PC-9 (cell line): ENCODE data around the gene AADACL2. TPM values are rescaled to one million over a fixed set of nuclear protein-coding genes. Genes with fewer than 3 reads are reported as not detected.

Experiments
- BruUV-seq: library from RNA; stranded (reverse); fragments of 400-500 nt; replicated peaks from 2 replicates; lab custom pipeline; 2021; lab: Mats Ljungman, UMichigan
- CTCF ChIA-PET: fragments of 300-600 bp; sonication (Branson Sonifier 250); formaldehyde crosslinking; loops from one replicate; lab custom pipeline; 2022; ENCODE audit warnings: antibody characterized with exemption; lab: Charles Lee
- POLR2A ChIA-PET: fragments of 300-600 bp; sonication (Branson Sonifier 250); formaldehyde crosslinking; loops from one replicate; lab custom pipeline; 2022; ENCODE audit warnings: antibody characterized with exemption; ENCODE audit not compliant: unreplicated experiment; lab: Charles Lee
- DNase-seq, 2 experiments: peaks; one replicate each; pipeline versions ENCODE4 v3.0.0 to v3.0.0-alpha.2; 2015 to 2022; ENCODE audit warnings: mixed read lengths in 1 of 2
- H2AFZ ChIP-seq: fragments of 200-600 bp; sonication (generic); 2 replicates; pipeline ENCODE4 v1.8.1; 2017; ENCODE audit warnings: antibody characterized with exemption
- H3F3A ChIP-seq: fragments of 200-600 bp; sonication (generic); 2 replicates; pipeline ENCODE4 v1.8.1; 2017; ENCODE audit warnings: antibody characterized with exemption, mild to moderate bottlenecking, low read depth; ENCODE audit not compliant: insufficient read depth
- H3K27ac ChIP-seq: fragments of 200-600 bp; sonication (generic); 2 replicates; pipeline ENCODE4 v1.6.1; 2016; ENCODE audit warnings: mixed run types
- H3K27me3 ChIP-seq: fragments of 200-600 bp; sonication (generic); 2 replicates; pipeline ENCODE4 v1.6.1; 2016; ENCODE audit warnings: low read depth, mixed run types; ENCODE audit not compliant: insufficient read depth
- H3K36me3 ChIP-seq: fragments of 200-600 bp; sonication (generic); 2 replicates; pipeline ENCODE4 v1.6.1; 2016; ENCODE audit warnings: low read depth, mixed run types
- H3K4me1 ChIP-seq: fragments of 200-600 bp; sonication (generic); replicated peaks from 2 replicates; pipeline ENCODE4 v1.6.1; 2016; ENCODE audit warnings: mixed run types; ENCODE audit not compliant: insufficient read depth
- H3K4me2 ChIP-seq: fragments of 200-600 bp; sonication (generic); 2 replicates; pipeline ENCODE4 v1.6.1; 2017; ENCODE audit warnings: mixed run types
- H3K4me3 ChIP-seq: fragments of 200-600 bp; sonication (generic); 2 replicates; pipeline ENCODE4 v1.6.1; 2016; ENCODE audit warnings: mixed run types
- H3K79me2 ChIP-seq: fragments of 200-600 bp; sonication (generic); 2 replicates; pipeline ENCODE4 v1.6.1; 2017; ENCODE audit warnings: low read depth, mixed run types
- H3K9me2 ChIP-seq: fragments of 200-600 bp; sonication (generic); 2 replicates; pipeline ENCODE4 v1.8.1; 2017; ENCODE audit warnings: mild to moderate bottlenecking; ENCODE audit not compliant: insufficient read depth
- H3K9me3 ChIP-seq: fragments of 200-600 bp; sonication (generic); 2 replicates; pipeline ENCODE4 v1.8.1; 2016; ENCODE audit warnings: low read depth; ENCODE audit not compliant: insufficient read depth
- H4K20me1 ChIP-seq: fragments of 200-600 bp; sonication (generic); 2 replicates; pipeline ENCODE4 v1.8.1; 2017; ENCODE audit not compliant: insufficient read depth
- CTCF ChIP-seq: fragments of 200-600 bp; sonication (generic); conservative IDR thresholded peaks from 2 replicates; pipeline ENCODE4 v1.6.1; 2017; ENCODE audit warnings: mixed run types, antibody characterized with exemption, mild to moderate bottlenecking, moderate library complexity
- EZH2 ChIP-seq: fragments of 200-600 bp; sonication (generic); IDR thresholded peaks from 2 replicates; pipeline ENCODE4 v1.8.0; 2017; ENCODE audit warnings: antibody characterized with exemption, low read depth
- intact Hi-C: fragments of 100-400 bp; cut with micrococcal nuclease; formaldehyde crosslinking; loops from one replicate; pipeline ENCODE4 v1.10.0; 2022; ENCODE audit not compliant: unreplicated experiment
- total RNA-seq: library from RNA; stranded (reverse); gene quantifications from 2 replicates; pipeline ENCODE4 v1.2.3, GENCODE V29; 2021

AADACL2 gene
- total RNA-seq, 1 experiment from 2014 or later: not detected

- Histone ChIP-seq H4K20me1 (no peaks in the 10 kb centered on the region), H3K4me2 (no peak overlapping the region), H3K9me3 (peaks cover 9% of the 10 kb centered on the region; the same call in 1 of the 2 replicates), H3K27ac (no peak overlapping the region), H3K36me3 (no peaks in the 10 kb centered on the region), H3K4me3 (no peak overlapping the region), H3K79me2 (no peaks in the 10 kb centered on the region), H3K4me1 (no peaks in the 10 kb centered on the region), H3K27me3 (no peaks in the 10 kb centered on the region), H2AFZ (no peak overlapping the region), H3F3A (no peaks in the 10 kb centered on the region), H3K9me2 (no peaks in the 10 kb centered on the region)
- TF ChIP-seq CTCF (no peak; the same call in 1 of the 2 replicates), EZH2 (no peak)
- ChIA-PET CTCF (no interaction called here), POLR2A (no interaction called here)
- intact Hi-C loops: no loop called here
- no TSS peak for BruUV-seq
- no peak for DNase-seq
Measured at GRCh38 chr3:151697496-151697895, 36.2 kb upstream of the AADACL2 start.

GRCh38 chr3:151707216-151707615, 26.5 kb upstream of the AADACL2 start:
- intact Hi-C loops: no loop called here
- no TSS peak for BruUV-seq
- Histone ChIP-seq H2AFZ (no peak overlapping the region), H3K79me2 (no peaks in the 10 kb centered on the region), H3K27me3 (no peaks in the 10 kb centered on the region), H3K4me3 (no peak overlapping the region), H3K27ac (no peak overlapping the region), H3K4me1 (no peaks in the 10 kb centered on the region), H3K9me2 (no peaks in the 10 kb centered on the region), H3K36me3 (no peaks in the 10 kb centered on the region), H3K4me2 (no peak overlapping the region), H4K20me1 (no peaks in the 10 kb centered on the region), H3K9me3 (no peaks in the 10 kb centered on the region; the same call in none of the 2 replicates), H3F3A (no peaks in the 10 kb centered on the region)
- TF ChIP-seq EZH2 (no peak), CTCF (no peak)
- ChIA-PET POLR2A (no interaction called here), CTCF (no interaction called here)
- DNase-seq: no peak

- no peak overlapping the region for H3K4me3 ChIP-seq
- no peak overlapping the region for H3K4me2 ChIP-seq
- ChIA-PET CTCF (no interaction called here), POLR2A (no interaction called here)
- H3K9me3 ChIP-seq: no peaks in the 10 kb centered on the region; the same call in none of the 2 replicates
- no peaks in the 10 kb centered on the region for H3K36me3 ChIP-seq
- no peaks in the 10 kb centered on the region for H4K20me1 ChIP-seq
- H3K9me2 ChIP-seq: no peaks in the 10 kb centered on the region
- no peaks in the 10 kb centered on the region for H3K27me3 ChIP-seq
- H3K79me2 ChIP-seq: no peaks in the 10 kb centered on the region
- no peaks in the 10 kb centered on the region for H3F3A ChIP-seq
- TF ChIP-seq CTCF: no peak
- no peak for TF ChIP-seq EZH2
- BruUV-seq: no TSS peak
- DNase-seq: no peak
- no peak overlapping the region for H3K27ac ChIP-seq
- H3K4me1 ChIP-seq: no peaks in the 10 kb centered on the region
- no peak overlapping the region for H2AFZ ChIP-seq
- intact Hi-C loops: no loop called here
Measured at GRCh38 chr3:151708868-151709267, 24.9 kb upstream of the AADACL2 start.
